ENCODE results near the gene CLIC5.
A peak's percentile ranks its signal among the peaks of the same experiment; 100 is the strongest.
"Not testable (repeated sequence)": the region's sequence is repeated elsewhere in the genome, so short reads cannot be mapped to it uniquely, and the experiment has no call there.

CLIC5 gene

DNA sequence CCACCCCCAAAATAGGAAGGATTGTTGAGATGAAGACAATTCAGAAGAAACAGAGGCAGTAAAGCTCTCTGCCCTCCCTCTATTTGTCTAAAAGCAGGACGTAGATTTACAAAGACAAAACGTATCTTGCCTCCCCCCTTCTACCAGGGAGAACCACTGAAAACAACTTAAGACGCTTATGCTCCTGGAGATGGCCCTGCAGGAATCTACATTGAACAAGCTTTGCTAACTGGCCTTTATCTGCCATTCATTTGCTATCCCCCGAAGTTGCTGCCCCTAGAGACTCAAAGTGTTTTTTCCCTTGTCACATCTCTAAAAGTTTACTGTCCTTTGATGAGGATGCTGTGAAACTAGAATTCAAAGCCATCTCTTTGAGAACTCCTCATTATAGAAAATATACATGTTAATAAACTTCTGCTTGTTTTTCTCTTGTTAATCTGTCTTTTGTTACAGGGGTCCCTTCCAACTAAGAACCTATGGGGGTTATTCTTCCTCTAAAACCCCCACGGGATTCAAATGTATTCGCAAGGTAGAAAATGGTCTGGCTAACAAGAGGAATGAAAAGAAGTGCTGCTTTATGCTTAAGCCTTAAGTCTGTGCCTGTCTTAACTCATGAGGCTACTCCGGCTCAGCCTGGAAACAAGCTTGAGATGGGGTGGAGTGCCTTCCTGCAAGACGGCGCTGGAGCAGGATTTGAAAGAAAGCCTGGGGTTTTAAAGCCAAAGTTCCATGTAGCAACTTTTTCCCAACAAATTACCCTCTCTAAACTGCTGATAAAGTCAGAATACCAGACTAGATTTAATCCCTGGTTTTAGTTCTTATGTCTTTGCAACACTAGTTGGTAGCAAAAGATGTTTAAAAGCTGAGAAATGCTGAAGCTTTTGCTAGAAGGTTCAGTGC, 88.0 kb downstream of the CLIC5 start:
- Mint-ChIP-seq H3K27ac (no peak overlapping the region), H3K4me3 (no peak overlapping the region), H3K27me3 (ENCODE audit: low read depth, poor library complexity) (peaks cover 3% of the 10 kb centered on the region), H3K36me3 (ENCODE audit: low read depth) (no peaks in the 10 kb centered on the region), H3K4me1 (peaks cover 34% of the 10 kb centered on the region), H3K9me3 (no peaks in the 10 kb centered on the region)
- DNase-seq: no peak
- TF ChIP-seq, protein P1, sequence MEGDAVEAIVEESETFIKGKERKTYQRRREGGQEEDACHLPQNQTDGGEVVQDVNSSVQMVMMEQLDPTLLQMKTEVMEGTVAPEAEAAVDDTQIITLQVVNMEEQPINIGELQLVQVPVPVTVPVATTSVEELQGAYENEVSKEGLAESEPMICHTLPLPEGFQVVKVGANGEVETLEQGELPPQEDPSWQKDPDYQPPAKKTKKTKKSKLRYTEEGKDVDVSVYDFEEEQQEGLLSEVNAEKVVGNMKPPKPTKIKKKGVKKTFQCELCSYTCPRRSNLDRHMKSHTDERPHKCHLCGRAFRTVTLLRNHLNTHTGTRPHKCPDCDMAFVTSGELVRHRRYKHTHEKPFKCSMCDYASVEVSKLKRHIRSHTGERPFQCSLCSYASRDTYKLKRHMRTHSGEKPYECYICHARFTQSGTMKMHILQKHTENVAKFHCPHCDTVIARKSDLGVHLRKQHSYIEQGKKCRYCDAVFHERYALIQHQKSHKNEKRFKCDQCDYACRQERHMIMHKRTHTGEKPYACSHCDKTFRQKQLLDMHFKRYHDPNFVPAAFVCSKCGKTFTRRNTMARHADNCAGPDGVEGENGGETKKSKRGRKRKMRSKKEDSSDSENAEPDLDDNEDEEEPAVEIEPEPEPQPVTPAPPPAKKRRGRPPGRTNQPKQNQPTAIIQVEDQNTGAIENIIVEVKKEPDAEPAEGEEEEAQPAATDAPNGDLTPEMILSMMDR (IDR thresholded peaks at IDR 0.05): no peak

DNA sequence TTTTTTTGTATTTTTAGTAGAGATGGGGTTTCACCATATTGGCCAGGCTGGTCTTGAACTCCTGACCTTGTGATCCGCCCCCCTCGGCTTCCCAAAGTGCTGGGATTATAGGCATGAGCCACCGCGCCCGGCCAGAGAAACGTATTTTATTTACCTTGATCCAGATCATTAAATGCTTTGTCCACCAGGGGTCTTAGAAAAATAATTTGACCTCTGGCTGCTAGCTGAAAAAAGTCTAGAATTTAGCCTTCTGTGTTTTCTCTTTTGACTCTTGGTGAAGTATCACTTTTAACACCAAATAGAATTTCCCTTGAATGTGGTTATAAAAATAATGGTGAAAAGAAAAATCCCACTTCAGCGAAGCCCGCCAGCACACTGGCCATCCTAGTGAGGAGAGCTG, 89.2 kb downstream of the CLIC5 start:
- H3K4me3 Mint-ChIP-seq; H3K36me3 Mint-ChIP-seq (ENCODE audit: low read depth); H3K27ac Mint-ChIP-seq; H3K9me3 Mint-ChIP-seq; H3K27me3 Mint-ChIP-seq (ENCODE audit: low read depth, poor library complexity); DNase-seq: not testable (repeated sequence)
- peaks cover 44% of the 10 kb centered on the region for H3K4me1 Mint-ChIP-seq

DNA sequence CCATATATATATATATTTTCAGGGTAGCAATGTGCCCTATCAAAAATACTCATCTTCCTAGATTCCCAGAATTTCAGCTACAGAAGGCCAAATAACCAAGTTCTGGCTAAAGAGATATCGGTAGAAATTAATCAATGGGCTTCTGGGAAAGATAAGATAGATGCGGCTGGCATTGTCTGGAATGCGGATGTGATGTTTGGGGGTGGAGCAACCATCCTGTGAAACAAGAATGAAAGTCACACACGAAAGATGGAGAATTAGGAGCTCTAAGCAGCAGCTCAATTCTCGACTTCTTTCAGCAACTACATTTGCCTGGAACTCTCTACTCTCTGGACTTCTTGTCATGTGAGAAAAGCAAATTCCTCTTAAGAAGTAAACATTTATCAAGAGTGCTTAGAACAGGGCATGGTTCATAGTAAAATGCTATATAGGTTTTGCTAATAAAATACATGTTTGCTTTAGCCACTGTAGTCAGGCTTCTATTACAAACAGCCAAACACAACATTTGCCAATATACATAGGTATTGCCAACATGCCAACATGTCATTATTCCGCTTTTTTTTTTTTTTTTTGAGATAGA, 90.8 kb downstream of the CLIC5 start:
- TF ChIP-seq, protein P1 (IDR thresholded peaks at IDR 0.05): no peak
- H3K9me3 Mint-ChIP-seq: no peaks in the 10 kb centered on the region
- H3K4me1 Mint-ChIP-seq: peaks cover 37% of the 10 kb centered on the region
- no peak overlapping the region for H3K27ac Mint-ChIP-seq
- H3K4me3 Mint-ChIP-seq: no peak overlapping the region
- H3K27me3 Mint-ChIP-seq (ENCODE audit: low read depth, poor library complexity): peaks cover 3% of the 10 kb centered on the region
- no peak for DNase-seq
- H3K36me3 Mint-ChIP-seq (ENCODE audit: low read depth): no peaks in the 10 kb centered on the region

DNA sequence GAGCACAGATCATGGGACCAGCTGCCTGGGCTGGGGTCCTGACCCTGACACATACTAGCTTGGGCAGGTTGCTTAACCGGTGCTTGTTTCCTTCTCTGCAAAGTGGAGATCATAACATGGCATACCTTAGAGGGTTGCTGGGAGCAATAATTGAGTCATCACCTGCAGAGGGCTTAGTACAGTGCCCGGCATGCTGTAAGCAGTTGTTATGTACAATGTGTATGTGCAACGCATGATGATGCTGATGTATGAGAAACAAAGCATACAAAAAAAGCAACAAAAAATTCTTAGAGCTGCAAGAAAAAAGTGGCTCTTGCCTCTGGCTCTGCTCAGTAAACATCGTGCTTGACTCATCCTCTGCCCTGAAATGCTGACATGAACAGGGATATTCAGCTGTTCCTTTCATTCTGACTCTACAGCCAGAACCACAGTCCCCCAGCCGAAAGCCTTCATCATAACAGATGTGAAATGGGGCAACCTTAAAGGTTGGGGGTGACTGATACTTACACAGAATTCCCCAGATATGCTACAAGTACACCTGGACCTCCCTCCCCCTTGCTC, 91.7 kb downstream of the CLIC5 start:
- DNase-seq: no peak
- TF ChIP-seq, protein P1 (IDR thresholded peaks at IDR 0.05): no peak
- Mint-ChIP-seq H3K4me3 (no peak overlapping the region), H3K4me1 (peaks cover 46% of the 10 kb centered on the region), H3K27ac (no peak overlapping the region), H3K36me3 (ENCODE audit: low read depth) (no peaks in the 10 kb centered on the region), H3K27me3 (ENCODE audit: low read depth, poor library complexity) (peaks cover 3% of the 10 kb centered on the region), H3K9me3 (no peaks in the 10 kb centered on the region)

DNA sequence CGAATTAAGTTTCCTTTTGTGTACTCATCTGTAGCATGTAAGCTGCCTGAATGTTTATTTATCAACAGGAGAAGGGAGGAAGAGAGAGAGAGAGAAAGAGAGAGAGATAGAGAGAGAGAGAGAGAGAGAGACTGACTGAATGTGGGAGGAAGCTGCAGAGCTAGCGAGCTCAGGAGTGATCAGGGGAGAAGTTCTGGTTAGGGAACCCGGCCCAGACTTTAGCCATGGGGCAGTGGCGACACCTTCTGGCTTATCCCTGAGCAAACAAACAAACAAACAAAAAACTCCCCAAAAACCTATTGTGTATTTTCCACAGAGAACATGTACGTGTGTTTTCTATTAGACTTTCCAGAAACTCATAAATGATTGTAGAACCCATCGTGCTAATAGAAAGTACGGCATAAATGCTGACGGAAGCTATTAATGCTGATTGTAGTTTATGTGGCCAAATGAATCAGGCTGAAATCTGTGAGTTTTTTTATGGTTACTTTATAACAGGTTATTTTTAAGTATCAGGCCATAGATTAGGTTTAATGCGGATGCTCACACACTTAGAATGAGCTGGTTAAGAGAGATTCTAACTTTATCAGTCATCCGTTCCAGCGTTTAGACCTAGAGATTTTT, 92.8 kb downstream of the CLIC5 start:
- TF ChIP-seq, protein P1 (IDR thresholded peaks at IDR 0.05): peak; percentile 77
- Mint-ChIP-seq H3K4me1 (peaks cover 49% of the 10 kb centered on the region), H3K27me3 (ENCODE audit: low read depth, poor library complexity) (peaks cover 3% of the 10 kb centered on the region), H3K36me3 (ENCODE audit: low read depth) (no peaks in the 10 kb centered on the region), H3K9me3 (no peaks in the 10 kb centered on the region), H3K4me3 (no peak overlapping the region), H3K27ac (no peak overlapping the region)
- DNase-seq: peak; percentile 77

DNA sequence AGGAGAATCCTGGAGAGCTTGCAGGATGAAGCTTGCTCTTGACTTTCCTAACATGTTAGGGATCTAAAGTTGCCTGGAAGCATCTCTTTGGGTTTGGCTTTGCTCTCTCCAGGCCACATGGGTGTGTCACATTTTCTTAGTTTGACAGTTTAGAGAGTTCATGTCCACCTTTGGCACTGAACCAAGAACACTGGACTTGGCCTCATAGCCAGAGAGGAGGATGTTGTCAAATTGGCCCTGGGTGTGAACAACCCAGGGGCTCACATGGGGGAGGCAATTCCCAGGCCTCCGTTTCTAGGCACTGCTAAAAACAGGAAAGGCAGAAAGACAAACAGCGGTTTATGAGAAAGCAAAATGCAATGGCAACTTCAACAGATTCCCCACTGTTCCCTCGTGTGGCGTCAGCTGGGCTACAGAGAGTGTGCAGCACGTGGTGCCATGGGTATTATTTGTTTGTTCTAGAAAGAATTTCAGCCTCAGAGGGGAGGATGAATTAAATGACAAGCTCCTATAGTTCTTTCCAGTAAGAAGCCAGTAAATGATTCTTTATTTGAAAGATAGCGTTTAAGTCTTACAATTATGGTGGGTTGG, 93.9 kb downstream of the CLIC5 start:
- no peak for DNase-seq
- H3K27me3 Mint-ChIP-seq (ENCODE audit: low read depth, poor library complexity): peaks cover 3% of the 10 kb centered on the region
- peaks cover 44% of the 10 kb centered on the region for H3K4me1 Mint-ChIP-seq
- TF ChIP-seq, protein P1 (IDR thresholded peaks at IDR 0.05): no peak
- no peaks in the 10 kb centered on the region for H3K9me3 Mint-ChIP-seq
- no peak overlapping the region for H3K4me3 Mint-ChIP-seq
- H3K36me3 Mint-ChIP-seq (ENCODE audit: low read depth): no peaks in the 10 kb centered on the region
- no peak overlapping the region for H3K27ac Mint-ChIP-seq
